ENCODE measurements around the gene PELI2.

The PELI2 gene

DNA sequence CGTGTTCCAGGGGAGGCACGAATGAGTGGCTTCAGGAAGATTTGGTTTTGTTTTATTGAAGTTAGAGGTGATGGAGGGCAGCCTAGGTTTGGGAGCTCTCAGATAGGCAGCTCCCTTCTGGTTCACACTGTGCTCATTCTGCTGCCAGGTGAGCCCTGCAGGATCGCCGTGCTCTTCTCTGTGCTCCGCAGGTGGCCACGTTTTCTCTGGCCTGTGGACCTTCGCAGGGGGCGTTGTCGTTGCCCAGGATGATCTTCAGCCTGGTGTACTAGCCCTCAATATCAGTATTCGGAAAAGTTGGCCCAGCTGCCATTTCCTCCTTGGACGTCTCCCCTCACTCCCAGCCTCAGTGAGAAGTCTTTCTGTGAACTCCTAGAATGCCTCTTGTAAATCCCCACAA is 69.5 kb downstream of the PELI2 start:
- H3K4me1 ChIP-seq (ENCODE audit: control insufficient read depth, insufficient read depth, low read length) = no peaks in the 10 kb centered on the region
- no peak overlapping the region for H3K27ac ChIP-seq (ENCODE audit: extremely low read depth, low read depth, low read length)
- H3K4me3 ChIP-seq (ENCODE audit: low read depth, low read length) = no peak overlapping the region
- H3K36me3 ChIP-seq (ENCODE audit: control insufficient read depth in 2 of 2, insufficient read depth in 1 of 2, low read length in 2 of 2) = no peaks in the 10 kb centered on the region
- ChIA-PET CTCF (no interaction called here), POLR2A (no interaction called here)
- TF ChIP-seq ZNF19 (tag by site-specific recombination; IDR thresholded peaks at IDR 0.05; ENCODE audit: low read depth) (no peak), ZNF624 (tag by site-specific recombination; IDR thresholded peaks at IDR 0.05) (no peak), ZNF274 (IDR thresholded peaks at IDR 0.05; ENCODE audit: low read length) (no peak), ZNF274 (tag by site-specific recombination; IDR thresholded peaks at IDR 0.05; ENCODE audit: borderline replicate concordance) (no peak), ZNF707 (tag by site-specific recombination; IDR thresholded peaks at IDR 0.05) (no peak), ZNF354C (tag by site-specific recombination; IDR thresholded peaks at IDR 0.05; ENCODE audit: borderline replicate concordance, low read depth) (no peak), ZNF121 (tag by site-specific recombination; IDR thresholded peaks at IDR 0.05) (no peak), ZNF664 (tag by site-specific recombination; IDR thresholded peaks at IDR 0.05) (no peak), BCL11B (tag by site-specific recombination; IDR thresholded peaks at IDR 0.05; ENCODE audit: low read depth) (no peak), ZNF23 (tag by site-specific recombination; IDR thresholded peaks at IDR 0.05; ENCODE audit: borderline replicate concordance) (no peak)
- TF ChIP-seq, protein P1, sequence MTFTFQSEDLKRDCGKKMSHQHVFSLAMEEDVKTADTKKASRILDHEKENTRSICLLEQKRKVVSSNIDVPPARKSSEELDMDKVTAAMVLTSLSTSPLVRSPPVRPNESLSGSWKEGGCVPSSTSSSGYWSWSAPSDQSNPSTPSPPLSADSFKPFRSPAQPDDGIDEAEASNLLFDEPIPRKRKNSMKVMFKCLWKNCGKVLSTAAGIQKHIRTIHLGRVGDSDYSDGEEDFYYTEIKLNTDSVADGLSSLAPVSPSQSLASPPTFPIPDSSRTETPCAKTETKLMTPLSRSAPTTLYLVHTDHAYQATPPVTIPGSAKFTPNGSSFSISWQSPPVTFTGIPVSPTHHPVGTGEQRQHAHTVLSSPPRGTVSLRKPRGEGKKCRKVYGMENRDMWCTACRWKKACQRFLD (tag by site-specific recombination; IDR thresholded peaks at IDR 0.05) = no peak
- TF ChIP-seq, protein P2, sequence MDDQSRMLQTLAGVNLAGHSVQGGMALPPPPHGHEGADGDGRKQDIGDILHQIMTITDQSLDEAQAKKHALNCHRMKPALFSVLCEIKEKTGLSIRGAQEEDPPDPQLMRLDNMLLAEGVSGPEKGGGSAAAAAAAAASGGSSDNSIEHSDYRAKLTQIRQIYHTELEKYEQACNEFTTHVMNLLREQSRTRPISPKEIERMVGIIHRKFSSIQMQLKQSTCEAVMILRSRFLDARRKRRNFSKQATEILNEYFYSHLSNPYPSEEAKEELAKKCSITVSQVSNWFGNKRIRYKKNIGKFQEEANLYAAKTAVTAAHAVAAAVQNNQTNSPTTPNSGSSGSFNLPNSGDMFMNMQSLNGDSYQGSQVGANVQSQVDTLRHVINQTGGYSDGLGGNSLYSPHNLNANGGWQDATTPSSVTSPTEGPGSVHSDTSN (CRISPR knock-in tag; IDR thresholded peaks at IDR 0.05) = no peak
- TF ChIP-seq, protein P3, sequence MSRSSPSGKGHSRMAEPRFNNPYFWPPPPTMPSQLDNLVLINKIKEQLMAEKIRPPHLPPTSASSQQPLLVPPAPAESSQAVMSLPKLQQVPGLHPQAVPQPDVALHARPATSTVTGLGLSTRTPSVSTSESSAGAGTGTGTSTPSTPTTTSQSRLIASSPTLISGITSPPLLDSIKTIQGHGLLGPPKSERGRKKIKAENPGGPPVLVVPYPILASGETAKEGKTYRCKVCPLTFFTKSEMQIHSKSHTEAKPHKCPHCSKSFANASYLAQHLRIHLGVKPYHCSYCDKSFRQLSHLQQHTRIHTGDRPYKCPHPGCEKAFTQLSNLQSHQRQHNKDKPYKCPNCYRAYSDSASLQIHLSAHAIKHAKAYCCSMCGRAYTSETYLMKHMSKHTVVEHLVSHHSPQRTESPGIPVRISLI (tag by site-specific recombination; IDR thresholded peaks at IDR 0.05) = no peak
- TF ChIP-seq, protein P4, sequence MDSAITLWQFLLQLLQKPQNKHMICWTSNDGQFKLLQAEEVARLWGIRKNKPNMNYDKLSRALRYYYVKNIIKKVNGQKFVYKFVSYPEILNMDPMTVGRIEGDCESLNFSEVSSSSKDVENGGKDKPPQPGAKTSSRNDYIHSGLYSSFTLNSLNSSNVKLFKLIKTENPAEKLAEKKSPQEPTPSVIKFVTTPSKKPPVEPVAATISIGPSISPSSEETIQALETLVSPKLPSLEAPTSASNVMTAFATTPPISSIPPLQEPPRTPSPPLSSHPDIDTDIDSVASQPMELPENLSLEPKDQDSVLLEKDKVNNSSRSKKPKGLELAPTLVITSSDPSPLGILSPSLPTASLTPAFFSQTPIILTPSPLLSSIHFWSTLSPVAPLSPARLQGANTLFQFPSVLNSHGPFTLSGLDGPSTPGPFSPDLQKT (IDR thresholded peaks at IDR 0.05; ENCODE audit: borderline replicate concordance, low read depth, low read length) = no peak
- TF ChIP-seq, protein P5, sequence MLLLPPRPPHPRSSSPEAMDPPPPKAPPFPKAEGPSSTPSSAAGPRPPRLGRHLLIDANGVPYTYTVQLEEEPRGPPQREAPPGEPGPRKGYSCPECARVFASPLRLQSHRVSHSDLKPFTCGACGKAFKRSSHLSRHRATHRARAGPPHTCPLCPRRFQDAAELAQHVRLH (tag by site-specific recombination; IDR thresholded peaks at IDR 0.05) = no peak
- H3K9me3 ChIP-seq (ENCODE audit: control insufficient read depth, insufficient read depth, low read depth, low read length) = no peaks in the 10 kb centered on the region

DNA sequence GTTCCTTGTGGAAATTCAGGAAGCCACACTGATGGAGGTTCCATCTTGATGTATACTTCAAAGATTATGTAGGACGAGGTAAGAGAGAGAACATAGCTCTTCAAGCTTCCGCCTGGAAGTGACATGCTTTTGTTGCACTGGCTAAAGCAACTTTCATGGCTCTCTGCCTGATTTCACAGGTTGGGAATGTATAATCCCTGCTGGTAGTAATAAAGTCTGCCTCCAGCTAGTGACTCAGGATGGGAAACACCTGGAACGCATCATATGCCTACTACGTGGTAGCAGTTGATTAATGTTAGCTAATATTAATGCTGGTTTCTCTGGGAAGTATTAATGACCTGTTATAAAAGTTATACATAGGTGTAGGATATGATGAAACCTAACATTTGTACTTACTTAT is 71.1 kb downstream of the PELI2 start:
- ChIA-PET CTCF (no interaction called here), POLR2A (interaction anchor here (1.0 kb wide), 1 partner anchor 71 kb away, joined by 3 read pairs; the partner anchor contains the start of gene PELI2)
- Histone ChIP-seq H3K9me3 (ENCODE audit: control insufficient read depth, insufficient read depth, low read depth, low read length) (no peaks in the 10 kb centered on the region), H3K4me1 (ENCODE audit: control insufficient read depth, insufficient read depth, low read length) (no peaks in the 10 kb centered on the region), H3K27ac (ENCODE audit: extremely low read depth, low read depth, low read length) (no peak overlapping the region), H3K36me3 (ENCODE audit: control insufficient read depth in 2 of 2, insufficient read depth in 1 of 2, low read length in 2 of 2) (no peaks in the 10 kb centered on the region), H3K4me3 (ENCODE audit: low read depth, low read length) (no peak overlapping the region)
- TF ChIP-seq ZNF350 (tag by site-specific recombination; IDR thresholded peaks at IDR 0.05) (no peak), SCRT2 (tag by site-specific recombination; IDR thresholded peaks at IDR 0.05) (no peak), ZNF707 (tag by site-specific recombination; IDR thresholded peaks at IDR 0.05) (no peak)
- TF ChIP-seq, protein P6, sequence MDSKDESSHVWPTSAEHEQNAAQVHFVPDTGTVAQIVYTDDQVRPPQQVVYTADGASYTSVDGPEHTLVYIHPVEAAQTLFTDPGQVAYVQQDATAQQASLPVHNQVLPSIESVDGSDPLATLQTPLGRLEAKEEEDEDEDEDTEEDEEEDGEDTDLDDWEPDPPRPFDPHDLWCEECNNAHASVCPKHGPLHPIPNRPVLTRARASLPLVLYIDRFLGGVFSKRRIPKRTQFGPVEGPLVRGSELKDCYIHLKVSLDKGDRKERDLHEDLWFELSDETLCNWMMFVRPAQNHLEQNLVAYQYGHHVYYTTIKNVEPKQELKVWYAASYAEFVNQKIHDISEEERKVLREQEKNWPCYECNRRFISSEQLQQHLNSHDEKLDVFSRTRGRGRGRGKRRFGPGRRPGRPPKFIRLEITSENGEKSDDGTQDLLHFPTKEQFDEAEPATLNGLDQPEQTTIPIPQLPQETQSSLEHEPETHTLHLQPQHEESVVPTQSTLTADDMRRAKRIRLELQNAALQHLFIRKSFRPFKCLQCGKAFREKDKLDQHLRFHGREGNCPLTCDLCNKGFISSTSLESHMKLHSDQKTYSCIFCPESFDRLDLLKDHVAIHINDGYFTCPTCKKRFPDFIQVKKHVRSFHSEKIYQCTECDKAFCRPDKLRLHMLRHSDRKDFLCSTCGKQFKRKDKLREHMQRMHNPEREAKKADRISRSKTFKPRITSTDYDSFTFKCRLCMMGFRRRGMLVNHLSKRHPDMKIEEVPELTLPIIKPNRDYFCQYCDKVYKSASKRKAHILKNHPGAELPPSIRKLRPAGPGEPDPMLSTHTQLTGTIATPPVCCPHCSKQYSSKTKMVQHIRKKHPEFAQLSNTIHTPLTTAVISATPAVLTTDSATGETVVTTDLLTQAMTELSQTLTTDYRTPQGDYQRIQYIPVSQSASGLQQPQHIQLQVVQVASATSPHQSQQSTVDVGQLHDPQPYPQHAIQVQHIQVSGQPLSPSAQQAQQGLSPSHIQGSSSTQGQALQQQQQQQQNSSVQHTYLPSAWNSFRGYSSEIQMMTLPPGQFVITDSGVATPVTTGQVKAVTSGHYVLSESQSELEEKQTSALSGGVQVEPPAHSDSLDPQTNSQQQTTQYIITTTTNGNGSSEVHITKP (tag by site-specific recombination; IDR thresholded peaks at IDR 0.05) = no peak
